Central memory CD8-positive, alpha-beta T cell (primary cell): ENCODE measurements around the gene SNX10.

ENCODE experiments used
- ATAC-seq: fragments of 150-1000 bp; cut with Tn5 transposase; replicated peaks from 2 replicates; pipeline ENCODE4 v1.10.0; 2022; ENCODE audit warnings: mild to moderate bottlenecking, moderate FRiP score, moderate number of reproducible peaks; ENCODE audit not compliant: poor library complexity, severe bottlenecking; ENCODE audit errors: extremely low read depth
- DNase-seq, 2 donors: peaks; one replicate each; pipeline ENCODE4 v3.0.0; 2021; ENCODE audit warnings: low spot score in 2 of 2
- H3K27ac Mint-ChIP-seq: one replicate; pipeline ENCODE4 v1.8.0; 2022; ENCODE audit warnings: low read depth, mild to moderate bottlenecking, moderate library complexity, mixed read lengths
- H3K27me3 Mint-ChIP-seq: one replicate; pipeline ENCODE4 v1.8.0; 2022; ENCODE audit warnings: mixed read lengths
- H3K36me3 Mint-ChIP-seq: one replicate; pipeline ENCODE4 v1.8.0; 2022; ENCODE audit warnings: mild to moderate bottlenecking, moderate library complexity, mixed read lengths; ENCODE audit not compliant: insufficient read depth
- H3K4me1 Mint-ChIP-seq: one replicate; pipeline ENCODE4 v1.8.0; 2022; ENCODE audit warnings: mixed read lengths
- H3K4me3 Mint-ChIP-seq: one replicate; pipeline ENCODE4 v1.8.0; 2022; ENCODE audit warnings: mild to moderate bottlenecking, moderate library complexity, mixed read lengths
- H3K9me3 Mint-ChIP-seq: one replicate; pipeline ENCODE4 v1.8.0; 2022; ENCODE audit warnings: mixed read lengths

Gene SNX10

DNA sequence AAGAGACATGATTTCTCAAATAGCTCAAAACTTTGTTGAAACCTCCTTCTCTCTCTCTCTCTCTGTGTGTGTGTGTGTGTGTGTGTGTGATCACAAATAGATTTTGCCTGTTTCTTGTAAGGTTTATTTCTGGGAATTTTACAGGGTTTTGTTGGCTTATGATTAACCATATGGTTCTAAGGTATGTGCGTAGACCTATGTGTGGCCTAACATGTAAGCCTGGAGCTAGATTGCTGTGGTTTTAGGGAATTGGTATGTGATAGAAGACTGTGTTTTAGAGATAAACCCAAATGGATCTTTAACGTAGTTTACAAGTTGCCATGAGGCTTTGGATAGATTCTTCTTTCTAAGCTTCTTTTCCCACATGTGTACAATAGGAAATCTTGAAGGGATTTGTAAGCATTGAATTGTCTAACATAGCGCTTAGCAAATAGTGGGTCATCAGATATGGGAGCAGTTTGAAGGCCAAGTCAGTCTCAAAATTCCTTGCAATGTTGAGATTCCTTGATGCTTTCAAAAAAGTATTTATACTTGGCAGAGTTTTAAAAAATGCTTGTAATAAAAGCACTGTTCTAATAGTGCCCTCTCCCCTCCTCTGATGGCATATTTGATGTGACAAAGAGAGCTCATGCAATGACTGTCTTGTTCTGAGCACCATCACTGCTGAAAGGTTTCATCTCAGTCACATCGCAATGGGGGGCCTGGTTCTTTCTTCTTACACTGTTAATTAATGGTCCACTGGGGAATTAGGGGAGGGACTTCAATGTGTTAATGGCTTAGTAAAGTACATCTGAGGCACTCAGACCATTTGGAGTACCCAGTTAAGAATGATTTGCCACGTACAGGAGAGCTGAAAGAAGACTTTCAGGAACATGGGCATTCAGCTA is 118.2 kb downstream of the SNX10 start:
- DNase-seq (no peak), ATAC-seq (no peak)
- Mint-ChIP-seq H3K36me3 (no peaks in the 10 kb centered on the region), H3K4me1 (no peaks in the 10 kb centered on the region), H3K9me3 (peaks cover 7% of the 10 kb centered on the region), H3K27ac (no peak overlapping the region), H3K4me3 (no peak overlapping the region), H3K27me3 (peaks cover 68% of the 10 kb centered on the region)

DNA sequence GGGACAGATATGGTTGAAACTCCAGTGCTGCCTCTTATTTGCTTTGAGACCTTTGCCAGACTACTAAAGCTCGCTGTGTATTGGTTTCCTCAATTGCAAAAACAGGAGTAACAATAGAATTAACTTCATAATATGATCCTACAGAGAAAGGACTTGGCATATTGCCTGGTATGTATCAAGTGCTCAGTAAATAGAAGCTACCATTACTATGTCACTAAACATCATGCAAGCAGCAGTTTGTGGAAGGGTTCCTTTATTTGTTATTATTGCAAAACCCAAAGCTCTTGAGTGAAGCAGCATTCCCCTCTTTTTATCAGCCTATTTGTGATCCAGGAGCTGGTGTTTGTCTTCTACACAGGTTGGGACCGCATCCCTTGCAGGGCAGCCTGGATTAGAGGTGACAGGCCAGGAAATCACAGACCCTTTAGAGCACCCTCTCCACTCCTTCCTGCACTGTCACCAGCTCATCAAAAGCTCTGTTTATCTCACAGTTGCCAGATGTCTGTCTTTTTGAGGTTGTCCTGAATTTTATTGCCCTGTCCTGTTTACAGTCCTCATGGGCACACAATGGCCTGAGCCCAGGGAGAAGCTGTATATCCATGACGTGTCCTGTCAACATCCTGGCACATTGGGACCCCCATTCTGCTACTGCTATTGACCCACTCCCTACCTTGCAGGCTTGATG is 121.5 kb downstream of the SNX10 start:
- Mint-ChIP-seq H3K4me3 (no peak overlapping the region), H3K4me1 (no peaks in the 10 kb centered on the region), H3K36me3 (no peaks in the 10 kb centered on the region), H3K27ac (no peak overlapping the region), H3K27me3 (peaks cover 52% of the 10 kb centered on the region), H3K9me3 (no peaks in the 10 kb centered on the region)
- ATAC-seq (no peak), DNase-seq (no peak)

DNA sequence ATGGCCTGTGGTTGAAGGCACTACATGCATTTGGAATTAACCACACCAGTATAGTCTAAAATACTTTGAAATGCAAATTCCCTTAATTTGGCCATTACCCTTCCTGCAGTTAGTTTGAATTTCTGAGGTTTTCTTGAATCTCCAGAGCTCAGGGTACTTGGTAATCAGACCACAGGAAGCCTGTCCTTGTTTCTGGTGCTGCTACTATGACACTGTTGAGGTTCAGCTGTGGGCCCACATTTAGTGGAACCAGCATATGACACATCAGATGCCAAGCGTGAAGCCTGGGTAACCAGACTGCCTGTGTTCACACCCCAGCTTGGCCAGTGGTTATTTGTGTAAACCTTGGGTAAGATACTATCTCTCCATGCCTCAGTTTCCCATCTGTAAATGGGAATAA is 124.3 kb downstream of the SNX10 start:
- Mint-ChIP-seq H3K4me3 (no peak overlapping the region), H3K9me3 (no peaks in the 10 kb centered on the region), H3K27ac (no peak overlapping the region), H3K4me1 (no peaks in the 10 kb centered on the region), H3K36me3 (peaks cover 1% of the 10 kb centered on the region), H3K27me3 (peaks cover 47% of the 10 kb centered on the region)
- DNase-seq, result no peak
- no peak for ATAC-seq

DNA sequence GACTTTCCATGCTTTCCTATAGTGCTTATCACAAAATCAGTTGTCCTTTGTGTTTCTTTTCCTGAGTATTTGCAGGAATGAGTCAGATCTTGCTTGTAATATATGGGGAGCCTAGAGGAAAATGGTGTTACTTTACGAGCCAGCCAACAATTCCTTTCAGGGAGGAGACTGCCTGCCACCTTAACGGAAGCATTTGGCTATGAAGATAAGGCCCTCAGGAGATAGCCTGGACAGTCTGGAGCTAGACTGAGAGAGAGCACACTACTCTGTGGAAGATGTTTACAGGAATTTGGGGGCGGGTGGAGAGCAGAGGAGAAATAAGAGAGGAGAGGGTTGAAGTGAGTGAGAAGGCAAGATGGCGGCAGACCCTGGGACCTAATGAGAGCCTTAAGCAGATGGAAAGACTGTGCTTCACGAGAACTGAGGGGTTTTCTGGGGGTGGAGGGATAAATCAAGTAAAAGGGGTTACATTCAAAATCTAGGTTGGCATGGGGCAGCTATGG is 126.3 kb downstream of the SNX10 start:
- Mint-ChIP-seq H3K4me1 (no peaks in the 10 kb centered on the region), H3K36me3 (peaks cover 1% of the 10 kb centered on the region), H3K9me3 (no peaks in the 10 kb centered on the region), H3K27ac (no peak overlapping the region), H3K27me3 (peaks cover 36% of the 10 kb centered on the region), H3K4me3 (no peak overlapping the region)
- DNase-seq, result no peak
- ATAC-seq, result no peak

DNA sequence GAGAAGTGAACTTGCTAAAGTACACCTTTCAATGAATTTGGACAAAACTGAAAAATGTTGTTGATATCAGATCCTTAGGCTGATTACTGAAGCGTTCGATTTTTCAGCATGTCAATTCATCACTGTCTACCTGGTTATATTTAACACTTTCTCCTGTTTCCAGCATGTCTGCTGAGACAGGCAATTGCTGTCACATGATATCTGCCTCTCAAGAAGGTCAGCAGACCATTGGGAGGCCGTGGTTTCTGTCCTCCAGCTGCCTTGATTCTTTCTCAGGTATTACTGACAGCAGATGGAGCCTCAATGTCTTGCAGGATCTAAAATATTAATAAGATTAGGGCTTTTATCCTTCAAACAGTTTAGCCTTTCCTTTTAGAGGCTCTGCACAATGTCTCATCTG is 127.5 kb downstream of the SNX10 start:
- Mint-ChIP-seq H3K4me3 (no peak overlapping the region), H3K9me3 (no peaks in the 10 kb centered on the region), H3K36me3 (peaks cover 1% of the 10 kb centered on the region), H3K4me1 (no peaks in the 10 kb centered on the region), H3K27me3 (peaks cover 24% of the 10 kb centered on the region), H3K27ac (no peak overlapping the region)
- no peak for ATAC-seq
- no peak for DNase-seq

DNA sequence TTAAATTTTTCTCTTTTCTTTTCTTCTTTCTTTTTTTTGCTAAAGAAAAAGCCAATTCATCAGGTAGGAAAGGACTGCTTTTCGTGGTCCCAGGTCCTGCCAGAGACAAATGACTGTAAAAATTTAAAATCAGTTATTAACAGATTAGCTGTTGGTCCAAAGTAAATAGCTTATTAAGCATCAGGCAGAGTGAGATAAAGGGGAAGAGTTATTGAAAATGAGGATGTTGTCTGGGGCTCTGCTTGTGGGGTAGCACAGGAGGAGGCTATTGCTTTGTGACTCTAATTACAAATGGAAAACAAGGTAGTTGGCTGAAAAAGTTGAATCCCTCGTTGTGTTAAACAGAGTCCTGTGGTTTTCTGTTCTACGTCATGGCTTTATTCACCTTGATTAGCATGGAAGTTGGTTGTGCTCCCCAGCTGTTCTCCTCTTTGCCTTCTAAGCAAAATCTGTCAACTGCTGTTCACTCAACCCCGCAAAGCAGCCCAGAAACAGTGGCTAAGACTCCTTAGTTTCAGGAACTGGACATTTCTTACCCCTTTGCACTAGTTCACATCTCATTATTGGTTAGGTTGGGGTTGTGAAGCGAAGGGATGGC is 128.9 kb downstream of the SNX10 start:
- Mint-ChIP-seq H3K4me1 (no peaks in the 10 kb centered on the region), H3K4me3 (no peak overlapping the region), H3K27me3 (peaks cover 23% of the 10 kb centered on the region), H3K36me3 (peaks cover 1% of the 10 kb centered on the region), H3K9me3 (no peaks in the 10 kb centered on the region), H3K27ac (no peak overlapping the region)
- ATAC-seq (no peak), DNase-seq (no peak)

DNA sequence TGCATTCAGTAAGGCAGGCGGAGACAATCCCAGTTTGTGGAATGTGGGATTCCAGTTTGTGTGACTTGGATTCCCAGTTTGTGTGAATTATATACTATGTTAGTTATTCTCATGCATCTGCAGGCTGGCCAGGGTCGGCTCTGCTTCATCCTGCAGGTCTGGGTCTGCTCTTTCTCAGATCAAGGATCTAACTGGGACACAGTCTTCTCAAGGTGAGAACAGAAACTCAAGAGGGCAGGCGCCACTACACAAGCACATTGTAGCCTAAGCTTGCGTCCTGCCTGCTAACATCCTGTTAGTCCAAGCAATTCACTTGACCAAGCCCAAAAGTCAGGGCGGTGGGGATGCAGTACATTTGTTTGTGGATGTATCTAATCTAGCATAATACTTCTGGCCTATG is 131.1 kb downstream of the SNX10 start:
- H3K4me1 Mint-ChIP-seq, result no peaks in the 10 kb centered on the region
- no peak overlapping the region for H3K4me3 Mint-ChIP-seq
- DNase-seq (no peak), ATAC-seq (no peak)
- no peaks in the 10 kb centered on the region for H3K9me3 Mint-ChIP-seq
- H3K27ac Mint-ChIP-seq, result no peak overlapping the region
- H3K27me3 Mint-ChIP-seq, result peaks cover 33% of the 10 kb centered on the region
- peaks cover 1% of the 10 kb centered on the region for H3K36me3 Mint-ChIP-seq

DNA sequence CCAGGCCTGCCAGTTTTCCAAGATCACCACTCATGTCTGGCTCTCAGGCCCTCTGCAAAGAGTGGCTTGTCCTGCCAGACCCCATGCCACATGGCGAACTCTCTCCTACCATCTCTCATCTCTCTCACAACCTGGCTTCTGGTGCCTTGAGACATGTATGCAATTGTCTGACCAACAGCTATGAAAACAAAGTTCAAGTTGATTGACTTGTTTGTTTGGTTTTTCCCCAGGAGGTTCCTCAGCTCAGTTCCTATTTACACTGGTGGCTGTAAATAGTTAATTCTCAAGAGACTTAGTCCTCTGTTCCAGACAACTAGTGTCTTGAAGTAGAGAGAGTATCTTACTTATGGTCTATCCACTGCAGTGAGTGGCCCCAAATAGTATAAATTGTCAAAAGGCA is 131.8 kb downstream of the SNX10 start:
- no peak overlapping the region for H3K4me3 Mint-ChIP-seq

More for the DNA sequence above, 131.8 kb downstream of the SNX10 start:
- DNase-seq (no peak), ATAC-seq (no peak)
- peaks cover 1% of the 10 kb centered on the region for H3K36me3 Mint-ChIP-seq
- peaks cover 33% of the 10 kb centered on the region for H3K27me3 Mint-ChIP-seq
- no peaks in the 10 kb centered on the region for H3K4me1 Mint-ChIP-seq
- no peaks in the 10 kb centered on the region for H3K9me3 Mint-ChIP-seq
- H3K27ac Mint-ChIP-seq, result no peak overlapping the region
